HepG2 (cell line): ENCODE data around the gene TRAPPC12. TPM values are rescaled to one million over a fixed set of nuclear protein-coding genes. Genes with fewer than 3 reads are reported as not detected.

Experiments
- ATAC-seq: fragments of 200-7000 bp; cut with Tn5 transposase; 3 replicates; pipeline ENCODE4 v1.9.1; 2020; ENCODE audit warnings: mild to moderate bottlenecking, moderate library complexity
- BruUV-seq: library from RNA; stranded (reverse); fragments of 400-500 nt; replicated peaks from 2 replicates; lab custom pipeline; 2021; lab: Mats Ljungman, UMichigan
- CTCF ChIA-PET: fragments of 300-600 bp; formaldehyde crosslinking; extraction: SDS; loops from one replicate; lab custom pipeline; 2021; ENCODE audit warnings: low total read pairs, inconsistent platforms, low intra/inter-chr PET ratio; lab: Yijun Ruan, JAX
- POLR2A ChIA-PET: fragments of 350-600 bp; sonication (Branson Sonifier 250); formaldehyde crosslinking; loops from one replicate; lab custom pipeline; 2020; ENCODE audit warnings: antibody characterized with exemption, inconsistent platforms; lab: Yijun Ruan, JAX
- DNase-seq: peaks from one replicate; pipeline ENCODE4 v3.0.0-alpha.2; 2015; ENCODE audit warnings: low spot score
- FAIRE-seq: peaks from 3 replicates; lab custom pipeline; 2011; peaks lifted over from hg19 to GRCh38; lab: Jason Lieb, UNC
- H2AFZ ChIP-seq: one replicate; pipeline ENCODE4 v1.6.1; 2011; ENCODE audit warnings: low read length, inconsistent platforms
- H3K27ac ChIP-seq: fragments of 300-600 bp; 3 replicates; pipeline ENCODE4 v1.8.0; 2011; ENCODE audit warnings: mixed run types, mild to moderate bottlenecking, mixed read lengths, low read length, inconsistent platforms; ENCODE audit not compliant: insufficient read depth; ENCODE audit errors: extremely low read length
- H3K27me3 ChIP-seq, 2 experiments: fragments of 200-600 bp in 1 of 2; 2 replicates in 1 of 2; 3 replicates in 1 of 2; pipeline versions ENCODE4 v1.6.0 to v1.8.0; 2011; ENCODE audit warnings: low read length in 2 of 2, mild to moderate bottlenecking in 2 of 2, moderate library complexity in 2 of 2, inconsistent platforms in 1 of 2; ENCODE audit not compliant: insufficient read depth in 2 of 2, control insufficient read depth in 1 of 2
- H3K36me3 ChIP-seq, 2 experiments: fragments of 200-600 bp in 1 of 2; replicated peaks in 1 of 2; 2 replicates in 1 of 2; 3 replicates in 1 of 2; pipeline versions ENCODE4 v1.5.1 to v1.8.0; 2011; ENCODE audit warnings: low read length in 2 of 2, inconsistent platforms in 1 of 2; ENCODE audit not compliant: insufficient read depth in 2 of 2, control insufficient read depth in 1 of 2
- H3K4me1 ChIP-seq: 2 replicates; pipeline ENCODE4 v1.5.1; 2012; ENCODE audit warnings: low read length, inconsistent platforms; ENCODE audit not compliant: insufficient read depth
- H3K4me2 ChIP-seq: 2 replicates; pipeline ENCODE4 v1.6.0; 2011; ENCODE audit warnings: low read depth, low read length, inconsistent platforms
- H3K4me3 ChIP-seq, 3 experiments: fragments of 200-600 bp in 1 of 3; sonication (generic), shearing (Covaris generic) in 1 of 3; replicated peaks in 1 of 3; 2 replicates each; pipeline ENCODE4 v1.5.1; 2011 to 2016; ENCODE audit warnings: low read length in 3 of 3, inconsistent platforms in 2 of 3, low read depth in 2 of 3, mild to moderate bottlenecking in 2 of 3, control low read depth in 1 of 3, mixed read lengths in 1 of 3; ENCODE audit not compliant: insufficient read depth in 1 of 3
- H3K79me2 ChIP-seq: one replicate; pipeline ENCODE4 v1.6.1; 2011; ENCODE audit warnings: low read length, inconsistent platforms; ENCODE audit not compliant: insufficient read depth
- H3K9ac ChIP-seq: 2 replicates; pipeline ENCODE4 v1.6.0; 2011; ENCODE audit warnings: mild to moderate bottlenecking, low read depth, low read length, inconsistent platforms; ENCODE audit not compliant: insufficient read depth
- H3K9me3 ChIP-seq: 2 replicates; pipeline ENCODE4 v1.5.1; 2012; ENCODE audit warnings: mild to moderate bottlenecking, low read length
- H4K20me1 ChIP-seq: 2 replicates; pipeline ENCODE4 v1.6.0; 2011; ENCODE audit warnings: inconsistent platforms, mild to moderate bottlenecking, low read length, moderate library complexity; ENCODE audit not compliant: insufficient read depth
- AGO2 ChIP-seq: fragments of 200-400 bp; formaldehyde crosslinking; optimal IDR thresholded peaks from 2 replicates; pipeline ENCODE3; 2017; ENCODE audit warnings: mild to moderate bottlenecking, low read depth, low read length, moderate library complexity
- HNRNPLL ChIP-seq: fragments of 200-400 bp; formaldehyde crosslinking; IDR thresholded peaks from 2 replicates; pipeline ENCODE4 v1.6.1; 2017; ENCODE audit warnings: mild to moderate bottlenecking, low read depth, low read length; ENCODE audit not compliant: poor library complexity, severe bottlenecking
- MEIS2 ChIP-seq: sonication (generic); formaldehyde crosslinking; IDR thresholded peaks from 2 replicates; pipeline ENCODE4 v1.9.0; 2021; ENCODE audit warnings: mild to moderate bottlenecking, missing genetic modification reagents
- RBFOX2 ChIP-seq: fragments of 200-400 bp; formaldehyde crosslinking; IDR thresholded peaks from 2 replicates; pipeline ENCODE4 v1.6.1; 2017; ENCODE audit warnings: low read depth, mild to moderate bottlenecking, low read length
- RFX3 ChIP-seq: IDR thresholded peaks from 2 replicates; pipeline ENCODE4 v1.6.1; 2016; ENCODE audit warnings: missing biosample characterization, missing genetic modification reagents
- TAF15 ChIP-seq: fragments of 200-400 bp; formaldehyde crosslinking; IDR thresholded peaks from one replicate; pipeline ENCODE4 v1.6.1; 2018; ENCODE audit warnings: mild to moderate bottlenecking, low read depth, low read length; ENCODE audit not compliant: poor library complexity, severe bottlenecking
- ZNF296 ChIP-seq: sonication (generic); formaldehyde crosslinking; conservative IDR thresholded peaks from 2 replicates; pipeline ENCODE4 v1.5.0; 2020; ENCODE audit warnings: mild to moderate bottlenecking, missing genetic modification reagents
- ZNF768 ChIP-seq: sonication (generic); formaldehyde crosslinking; IDR thresholded peaks from 2 replicates; pipeline ENCODE4 v1.4.0; 2020; ENCODE audit warnings: missing genetic modification reagents
- WGBS: methylation state at CpG from one replicate; pipeline ENCODE4 v1.1.6; 2017; ENCODE audit warnings: low lambda C conversion rate; 5-methylcytosine and 5-hydroxymethylcytosine counted together
- in situ Hi-C: cut with HindIII; loops from 2 replicates; pipeline ENCODE4 v1.10.0; 2017; ENCODE audit warnings: low pct_unique_long_range_greater_than_20kb; ENCODE audit not compliant: extremely low pct_ligation_motif_present
- intact Hi-C: fragments of 100-400 bp; cut with micrococcal nuclease; formaldehyde crosslinking; loops from one replicate; pipeline ENCODE4 v1.10.0; 2022; ENCODE audit not compliant: unreplicated experiment
- polyA plus RNA-seq, 8 experiments: library from polyadenylated mRNA; depleted of rRNA in 3 of 8; stranded (reverse) in 7 of 8; unstranded in 1 of 8; fragments of >200 nt; fragmentation: Illumina TruSeq in 4 of 8; extraction: Trizol in 4 of 8; gene quantifications; 2 replicates each; pipeline versions ENCODE4 v1.2.1 to v1.2.3, GENCODE V29; 2011 to 2016; ENCODE audit warnings: low read depth in 4 of 8, missing spikeins in 1 of 8, mixed read lengths in 1 of 8; ENCODE audit not compliant: insufficient read depth in 1 of 8
- total RNA-seq, 5 experiments: library from RNA; depleted of rRNA; stranded (reverse); fragments of >200 nt; fragmentation: Illumina TruSeq; extraction: Trizol; gene quantifications; 2 replicates each; pipeline ENCODE4 v1.2.3, GENCODE V29; 2016; ENCODE audit warnings: low read depth in 1 of 5

TRAPPC12 gene
- total and polyA plus RNA-seq, 2 of the 13 experiments (the other 11 are each of a cell fraction or from before 2014, with no cell fraction given): 46.4 to 97.7 TPM

DNA sequence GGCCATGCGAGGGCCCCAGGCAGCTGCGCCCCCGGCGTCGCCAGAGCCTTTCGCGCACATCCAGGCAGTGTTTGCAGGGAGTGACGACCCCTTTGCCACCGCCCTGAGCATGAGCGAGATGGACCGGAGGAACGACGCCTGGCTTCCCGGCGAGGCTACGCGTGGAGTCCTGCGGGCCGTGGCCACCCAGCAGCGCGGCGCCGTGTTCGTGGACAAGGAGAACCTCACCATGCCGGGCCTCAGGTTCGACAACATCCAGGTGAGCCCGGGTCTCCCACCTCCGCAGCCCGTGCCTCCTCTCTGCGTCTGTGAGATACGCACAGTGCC is 8.9 kb downstream of the TRAPPC12 start:
- Histone ChIP-seq H3K27ac (no peak overlapping the region), H3K4me2 (no peak overlapping the region), H3K4me3 (no peak overlapping the region), H3K36me3 (peaks cover 16 to 47% of the 10 kb centered on the region in 2 experiments), H3K9me3 (no peaks in the 10 kb centered on the region), H3K27me3 (no peaks in the 10 kb centered on the region), H2AFZ (no peak overlapping the region), H4K20me1 (no peaks in the 10 kb centered on the region), H3K79me2 (peaks cover 11% of the 10 kb centered on the region), H3K4me1 (no peaks in the 10 kb centered on the region), H3K9ac (no peak overlapping the region)
- FAIRE-seq: no peak
- CTCF ChIA-PET: no interaction called here
- no TSS peak for BruUV-seq
- over 99% methylated on average over 31 of the region's 31 CpGs for WGBS
- no peak for DNase-seq
- TF ChIP-seq ZNF768 (0 out of 2 replicates have a peak, but pooled peaks have one; percentile 15), RBFOX2 (peak; percentile 38; the same call in 1 of the 2 replicates), RFX3 (CRISPR knock-in tag) (no peak), AGO2 (peak; percentile 13)
- POLR2A ChIA-PET: no interaction called here
- in situ Hi-C loops: no loop called here
- ATAC-seq: no peak
- intact Hi-C loops: no loop called here

- peaks cover 9% of the 10 kb centered on the region for H3K79me2 ChIP-seq
- no peaks in the 10 kb centered on the region for H4K20me1 ChIP-seq
- intact Hi-C loops: no loop called here
Observed at GRCh38 chr2:3389193-3389592, 9.7 kb downstream of the TRAPPC12 start.

More at GRCh38 chr2:3389193-3389592, 9.7 kb downstream of the TRAPPC12 start:
- Histone ChIP-seq H3K4me2 (no peak overlapping the region), H3K4me1 (no peaks in the 10 kb centered on the region), H3K27ac (no peak overlapping the region), H3K9ac (no peak overlapping the region), H3K4me3 (no peak overlapping the region), H3K27me3 (no peaks in the 10 kb centered on the region), H2AFZ (no peak overlapping the region), H3K9me3 (no peaks in the 10 kb centered on the region), H3K36me3 (peaks cover 16 to 51% of the 10 kb centered on the region in 2 experiments)
- in situ Hi-C loops: no loop called here
- WGBS: 97% methylated on average over 29 of the region's 29 CpGs
- ChIA-PET POLR2A (no interaction called here), CTCF (no interaction called here)
- TF ChIP-seq RBFOX2 (peak; percentile 44; the same call in 1 of the 2 replicates), MEIS2 (no peak), AGO2 (peak; percentile 83), ZNF296 (CRISPR knock-in tag) (no peak), TAF15 (peak; percentile 26), HNRNPLL (peak; percentile 16)
- DNase-seq: no peak
- FAIRE-seq: no peak
- ATAC-seq: no peak
- no TSS peak for BruUV-seq
